Body of pancreas (tissue), 4 donors: Measurements from ENCODE around the gene KLHL6. TPM values are rescaled to one million over a fixed set of nuclear protein-coding genes. Genes with fewer than 3 reads are reported as not detected.

ENCODE experiments used
- ATAC-seq: fragments of 150-250 bp; one replicate; pipeline ENCODE4 v1.9.1; 2016
- DNase-seq, 4 donors: peaks; one replicate each; pipeline ENCODE4 v3.0.0-alpha.2; 2019
- H3K27ac ChIP-seq, 4 donors: fragments of 200-600 bp; sonication (generic); 1 replicate in 3 of 4; 2 replicates in 1 of 4; pipeline versions ENCODE4 v1.5.1 to v1.6.1; 2016 to 2019; ENCODE audit warnings: mild to moderate bottlenecking in 1 of 4, mixed read lengths in 1 of 4, moderate library complexity in 1 of 4
- H3K27me3 ChIP-seq, 2 donors: fragments of 200-600 bp; sonication (generic); one replicate each; pipeline ENCODE4 v1.6.0; 2016; ENCODE audit warnings: mild to moderate bottlenecking in 1 of 2
- H3K36me3 ChIP-seq, 2 donors: fragments of 200-600 bp; sonication (generic); replicated peaks in 1 of 2; 2 replicates each; pipeline ENCODE4 v1.5.1; 2016; ENCODE audit warnings: low read depth in 2 of 2; ENCODE audit not compliant: insufficient read depth in 1 of 2
- H3K4me1 ChIP-seq: fragments of 200-600 bp; sonication (generic); one replicate; pipeline ENCODE4 v1.6.0; 2016
- H3K4me3 ChIP-seq, 2 donors: fragments of 200-600 bp; sonication (generic); 1 replicate in 1 of 2; 2 replicates in 1 of 2; pipeline ENCODE4 v1.5.1; 2016 to 2019
- H3K9me3 ChIP-seq, 3 donors: fragments of 200-600 bp; sonication (generic); 1 replicate in 2 of 3; 2 replicates in 1 of 3; pipeline ENCODE4 v1.5.1; 2016
- CTCF ChIP-seq, 7 experiments: fragments of 450-650 bp in 4 of 7; fragments of 200-600 bp in 3 of 7; sonication (generic) in 3 of 7; IDR thresholded peaks; one replicate each; pipeline ENCODE4 v1.5.1; 2016 to 2019; ENCODE audit warnings: antibody characterized with exemption in 7 of 7
- POLR2A ChIP-seq, 3 donors: fragments of 450-650 bp; IDR thresholded peaks; one replicate each; pipeline ENCODE4 v1.6.1; 2016; ENCODE audit warnings: antibody characterized with exemption in 3 of 3, mild to moderate bottlenecking in 2 of 3
- WGBS, 2 donors: methylation state at CpG; one replicate each; pipeline ENCODE4 v1.1.5; 2017; 5-methylcytosine and 5-hydroxymethylcytosine counted together
- intact Hi-C: fragments of 100-400 bp; cut with DNase I; formaldehyde crosslinking; loops from one replicate; pipeline ENCODE4 v1.15.1; 2023
- total RNA-seq, 2 donors: library from RNA; depleted of rRNA; stranded (reverse); fragments of >200 nt; gene quantifications; one replicate each; pipeline ENCODE4 v1.1.0, GENCODE V29; 2016

Gene KLHL6
- total RNA-seq, 2 donors from 2014 or later: 1.6 TPM

- H3K27me3 ChIP-seq: no peaks in the 10 kb centered on the region
- peak overlapping the region in 1 of 4 donors; percentile 4 for H3K27ac ChIP-seq
- ATAC-seq: no peak
- 58 to 72% methylated on average over 1 of the region's 1 CpG for WGBS, 2 donors
- DNase-seq: no peak
- peaks cover 0 to 2% of the 10 kb centered on the region in 2 donors for H3K36me3 ChIP-seq
- peaks cover 20% of the 10 kb centered on the region for H3K4me1 ChIP-seq
- no peaks in the 10 kb centered on the region for H3K9me3 ChIP-seq
- intact Hi-C loops: no loop called here
- no peak overlapping the region for H3K4me3 ChIP-seq
- TF ChIP-seq POLR2A (IDR thresholded peaks at IDR 0.05) (no peak), CTCF (IDR thresholded peaks at IDR 0.05) (no peak)
These were observed 105.7 kb downstream of the KLHL6 start for GRCh38 chr3:183449791-183450190.

GRCh38 chr3:183449391-183449790, 106.1 kb downstream of the KLHL6 start:
- no peaks in the 10 kb centered on the region for H3K9me3 ChIP-seq
- H3K4me1 ChIP-seq: peaks cover 20% of the 10 kb centered on the region
- no peaks in the 10 kb centered on the region for H3K27me3 ChIP-seq
- 11 to 13% methylated on average over 4 of the region's 4 CpGs for WGBS, 2 donors
- DNase-seq: peak in 2 of 4 donors; percentile 11 to 30
- ATAC-seq: no peak
- intact Hi-C loops: no loop called here
- TF ChIP-seq POLR2A (IDR thresholded peaks at IDR 0.05) (no peak), CTCF (IDR thresholded peaks at IDR 0.05) (no peak)
- H3K36me3 ChIP-seq: peaks cover 0 to 2% of the 10 kb centered on the region in 2 donors
- H3K27ac ChIP-seq: peak overlapping the region in 1 of 4 donors; percentile 4
- H3K4me3 ChIP-seq: no peak overlapping the region

- 17 to 23% methylated on average over 3 of the region's 3 CpGs for WGBS, 2 donors
- Histone ChIP-seq H3K27me3 (no peaks in the 10 kb centered on the region), H3K9me3 (no peaks in the 10 kb centered on the region), H3K27ac (peak overlapping the region in 2 of 4 donors; percentile 79), H3K4me1 (peaks cover 20% of the 10 kb centered on the region), H3K36me3 (peaks cover 0 to 2% of the 10 kb centered on the region in 2 donors), H3K4me3 (no peak overlapping the region)
- ATAC-seq (no peak), DNase-seq (no peak)
- intact Hi-C loops: no loop called here
- TF ChIP-seq CTCF (IDR thresholded peaks at IDR 0.05) (no peak), POLR2A (IDR thresholded peaks at IDR 0.05) (no peak)
These were observed 107.0 kb downstream of the KLHL6 start for GRCh38 chr3:183448369-183449128.

GRCh38 chr3:183447206-183448001, 108.1 kb downstream of the KLHL6 start:
- DNase-seq: peak; percentile 86 to 93 (median 91)
- no peaks in the 10 kb centered on the region for H3K9me3 ChIP-seq
- intact Hi-C loops: no loop called here
- peak overlapping the region; percentile 42 to 81 (median 79) for H3K27ac ChIP-seq
- peaks cover 0 to 2% of the 10 kb centered on the region in 2 donors for H3K36me3 ChIP-seq
- peak; percentile 94 for ATAC-seq
- WGBS, 2 donors: 1% methylated on average over 33 to 52 of the region's 54 CpGs
- peaks cover 20% of the 10 kb centered on the region for H3K4me1 ChIP-seq
- no peaks in the 10 kb centered on the region for H3K27me3 ChIP-seq
- TF ChIP-seq CTCF (IDR thresholded peaks at IDR 0.05) (no peak), POLR2A (IDR thresholded peaks at IDR 0.05) (peak; percentile 62 to 92 (median 90))
- peak overlapping the region; percentile 53 to 61 for H3K4me3 ChIP-seq
